Putamen (tissue), 1 donor: ENCODE results near the gene EYA3.

Source experiments
- DNase-seq: peaks from one replicate; pipeline ENCODE4 v3.0.0-alpha.2; 2016; ENCODE audit warnings: low spot score

The EYA3 gene

DNA sequence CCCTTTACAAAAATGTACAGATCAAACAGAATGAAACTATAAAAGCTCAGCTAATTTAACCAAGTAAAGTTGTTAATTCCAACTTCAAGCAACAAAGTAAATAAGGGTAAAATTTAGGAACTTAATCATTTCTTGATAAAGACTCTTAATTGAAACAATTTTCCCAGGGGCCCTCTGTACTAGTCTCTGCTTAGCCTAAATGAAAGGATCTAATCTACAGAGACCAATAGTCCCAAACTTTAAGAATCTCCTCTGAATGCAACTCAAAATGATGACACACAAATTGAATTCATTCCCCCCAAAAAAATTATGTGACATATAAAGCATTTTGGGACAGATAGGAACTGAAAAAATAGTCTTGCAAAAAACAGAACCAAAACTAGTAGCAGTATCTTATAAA, 16.6 kb downstream of the EYA3 start:
- DNase-seq = no peak

DNA sequence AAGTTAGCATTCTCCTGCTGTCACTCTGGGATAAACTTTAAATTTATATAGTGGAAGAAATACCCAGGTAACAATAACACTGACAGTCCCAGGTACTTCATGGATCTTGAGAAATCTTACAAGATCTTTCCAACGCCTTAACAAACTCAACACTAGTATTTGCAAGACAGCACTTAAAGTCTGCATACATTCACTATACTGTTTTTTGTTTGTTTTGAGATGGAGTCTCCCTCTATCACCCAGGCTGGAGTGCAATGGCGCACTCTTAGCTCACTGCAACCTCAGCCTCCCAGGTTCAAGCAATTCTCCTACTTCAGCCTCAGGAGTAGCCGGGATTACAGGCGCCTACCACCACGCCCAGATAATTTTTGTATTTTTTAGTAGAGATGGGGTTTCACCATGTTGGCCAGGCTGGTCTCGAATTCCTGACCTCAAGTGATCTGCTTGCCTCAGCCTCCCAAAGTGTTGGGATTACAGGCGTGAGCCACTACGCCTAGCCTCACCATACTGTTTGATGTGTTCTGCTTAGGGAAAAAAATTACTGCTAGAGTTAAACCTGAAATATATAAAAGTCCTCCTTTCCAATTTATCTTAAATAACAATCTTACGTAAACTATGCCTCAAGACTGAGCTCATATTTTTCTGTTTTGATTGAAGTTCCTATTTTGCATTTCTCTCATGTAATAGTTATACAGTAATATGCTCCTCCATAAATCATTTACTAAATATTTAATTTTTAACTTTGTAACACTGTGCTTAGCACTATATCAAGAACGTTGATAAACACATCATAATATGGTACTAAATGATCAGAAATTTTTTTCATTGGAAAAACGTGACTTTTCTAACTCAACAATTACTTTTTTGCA, 17.5 kb downstream of the EYA3 start:
- DNase-seq = no peak

DNA sequence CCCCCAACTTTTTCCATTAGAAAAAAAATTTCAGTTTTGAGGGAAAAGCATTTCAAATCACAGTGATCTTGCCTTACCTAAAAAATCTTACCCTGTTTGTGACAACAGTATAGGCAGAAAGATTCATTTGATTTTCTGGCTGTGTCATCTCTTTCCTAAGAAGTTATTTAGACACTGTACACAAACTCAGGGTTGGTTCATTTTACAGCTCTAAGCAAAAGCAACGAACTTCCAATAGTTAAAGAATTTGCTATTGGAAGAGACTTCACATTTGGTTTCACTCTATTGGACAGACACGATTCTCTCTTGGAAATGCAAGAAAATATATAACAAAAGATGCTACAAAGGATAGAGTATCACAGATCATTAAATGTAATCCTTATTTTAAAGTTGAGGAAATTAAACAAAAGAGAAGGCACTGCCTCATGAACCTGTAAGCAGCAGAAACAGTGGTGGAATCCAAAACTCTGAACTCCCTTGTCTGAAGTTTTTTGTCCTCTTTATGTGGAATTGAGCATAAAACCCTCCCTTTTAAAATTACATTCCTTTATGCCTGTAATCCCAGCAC, 20.8 kb downstream of the EYA3 start:
- no peak for DNase-seq

DNA sequence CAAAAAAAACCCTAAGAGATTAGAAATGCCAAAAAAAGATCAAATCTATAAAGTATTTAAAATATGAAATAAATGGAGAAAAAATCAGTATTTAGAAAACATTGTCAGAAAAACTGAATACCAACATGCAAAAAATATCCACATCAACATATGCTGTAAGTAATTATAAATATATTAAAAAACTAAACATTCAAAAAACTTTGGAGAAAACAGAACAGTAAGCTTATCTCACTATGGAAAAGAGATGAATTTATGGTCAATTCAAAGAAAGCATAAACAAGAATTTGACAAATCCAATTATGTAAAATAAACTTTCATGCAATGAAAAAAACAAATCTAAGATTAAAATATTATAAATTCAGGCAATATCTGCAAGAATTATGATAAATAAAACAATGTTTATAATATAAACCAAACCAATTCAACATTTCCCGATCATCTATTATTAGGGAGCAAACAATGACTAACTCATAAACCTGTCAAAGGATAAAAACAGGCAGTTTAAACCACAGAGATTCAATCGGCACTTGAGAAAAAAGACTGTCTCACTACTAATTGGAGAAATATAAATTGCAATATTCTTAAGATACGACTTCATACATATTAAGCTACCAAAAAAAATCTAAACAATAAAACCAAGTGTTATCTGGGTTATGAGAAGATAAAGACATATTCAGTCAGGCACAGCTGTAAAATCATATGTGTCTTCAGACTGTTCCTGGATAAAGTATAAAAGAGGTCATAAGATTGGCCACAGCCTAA, 21.8 kb downstream of the EYA3 start:
- DNase-seq = no peak

DNA sequence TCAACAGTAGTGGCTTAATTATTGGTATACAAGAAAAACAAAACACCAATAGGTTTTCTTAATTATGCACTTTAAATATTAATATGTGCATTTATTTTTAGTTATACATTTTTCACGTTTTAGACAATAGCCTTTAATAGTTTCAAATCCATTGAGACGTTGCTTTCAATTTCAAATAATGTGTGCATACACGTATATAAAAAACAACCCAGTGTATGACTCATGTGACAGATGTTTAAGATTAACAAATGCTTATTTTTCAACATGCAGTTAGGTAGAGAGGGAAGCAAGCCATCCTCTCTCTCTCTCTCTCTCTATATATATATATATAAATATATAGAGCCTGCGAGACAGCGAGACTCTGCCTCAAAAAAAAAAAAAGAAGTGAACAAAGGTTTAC, 24.3 kb downstream of the EYA3 start:
- no peak for DNase-seq

DNA sequence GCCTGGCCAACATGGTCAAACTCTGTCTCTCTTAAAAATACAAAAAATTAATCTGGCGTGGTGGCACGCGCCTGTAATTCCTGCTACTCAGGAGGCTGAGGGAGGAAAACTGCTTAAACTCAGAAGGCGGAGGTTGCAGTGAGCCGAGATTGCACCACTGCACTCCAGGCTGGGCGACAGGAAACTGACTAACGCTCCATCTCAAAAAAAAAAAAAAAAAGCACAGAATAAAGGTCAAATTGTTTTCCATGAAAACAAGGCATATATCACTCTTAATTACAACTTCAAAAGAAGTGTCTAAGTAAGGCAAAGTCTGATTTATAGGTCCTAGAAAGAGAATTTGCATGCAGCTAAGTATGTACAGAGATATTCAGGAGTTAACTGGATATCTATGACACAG, 25.6 kb downstream of the EYA3 start:
- DNase-seq = no peak

DNA sequence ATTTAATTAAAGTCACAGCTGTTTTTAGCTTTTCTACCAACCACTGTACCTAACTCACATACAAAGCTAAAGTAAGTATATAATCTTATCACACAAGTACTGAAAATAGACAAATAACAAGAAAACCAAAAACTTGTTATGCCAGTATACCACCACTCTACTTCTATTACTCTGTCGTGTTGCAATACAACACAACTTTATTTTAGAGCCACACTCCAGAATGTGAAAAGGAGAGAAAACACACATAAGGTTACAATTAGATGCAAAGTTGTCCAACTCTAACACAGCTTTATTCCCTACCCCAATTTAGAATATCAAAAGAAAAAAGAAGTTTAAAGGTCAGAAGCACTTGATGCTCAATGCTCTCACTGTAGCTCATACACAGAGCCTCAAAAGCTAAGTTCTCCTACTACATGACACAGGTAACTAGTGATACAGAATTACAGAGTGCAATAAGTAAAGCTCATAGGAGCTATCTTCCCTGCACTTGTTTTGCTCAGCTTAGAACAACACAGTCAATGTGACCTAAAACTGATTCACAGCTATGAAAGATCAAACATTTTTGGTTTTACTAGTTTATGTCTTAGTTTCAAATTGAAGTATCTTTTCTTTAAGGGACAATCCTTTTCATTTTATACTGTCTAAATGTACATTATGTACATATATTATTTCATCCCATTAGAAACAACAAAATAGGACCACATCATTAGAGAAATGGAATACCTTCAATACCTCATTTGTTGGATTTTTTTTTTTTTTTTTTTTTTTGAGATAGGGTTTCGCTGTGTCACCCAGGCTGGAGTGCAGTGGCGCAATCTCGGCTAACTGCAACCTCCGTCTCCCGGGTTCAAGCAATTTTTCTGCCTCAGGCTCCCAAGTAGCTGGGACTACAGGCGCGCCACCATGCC, 29.2 kb downstream of the EYA3 start:
- no peak for DNase-seq

DNA sequence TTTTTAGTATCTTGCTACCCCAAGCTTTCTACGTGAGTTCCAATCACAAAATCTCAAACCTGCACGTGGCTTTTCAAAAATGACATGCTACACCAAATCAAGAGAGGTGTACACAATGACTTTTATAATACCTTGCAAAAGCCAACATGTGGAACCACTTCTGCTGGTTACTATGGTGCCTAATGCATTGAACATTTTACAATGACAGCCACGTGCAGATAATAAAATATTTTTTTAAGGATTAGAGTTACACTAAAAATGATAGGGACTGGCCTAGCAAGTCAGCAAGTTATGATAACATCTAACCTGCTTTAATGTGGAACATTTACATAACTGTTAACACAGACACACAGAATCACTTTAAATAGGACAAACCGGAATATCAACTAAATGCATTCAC, 30.2 kb downstream of the EYA3 start:
- DNase-seq = no peak

DNA sequence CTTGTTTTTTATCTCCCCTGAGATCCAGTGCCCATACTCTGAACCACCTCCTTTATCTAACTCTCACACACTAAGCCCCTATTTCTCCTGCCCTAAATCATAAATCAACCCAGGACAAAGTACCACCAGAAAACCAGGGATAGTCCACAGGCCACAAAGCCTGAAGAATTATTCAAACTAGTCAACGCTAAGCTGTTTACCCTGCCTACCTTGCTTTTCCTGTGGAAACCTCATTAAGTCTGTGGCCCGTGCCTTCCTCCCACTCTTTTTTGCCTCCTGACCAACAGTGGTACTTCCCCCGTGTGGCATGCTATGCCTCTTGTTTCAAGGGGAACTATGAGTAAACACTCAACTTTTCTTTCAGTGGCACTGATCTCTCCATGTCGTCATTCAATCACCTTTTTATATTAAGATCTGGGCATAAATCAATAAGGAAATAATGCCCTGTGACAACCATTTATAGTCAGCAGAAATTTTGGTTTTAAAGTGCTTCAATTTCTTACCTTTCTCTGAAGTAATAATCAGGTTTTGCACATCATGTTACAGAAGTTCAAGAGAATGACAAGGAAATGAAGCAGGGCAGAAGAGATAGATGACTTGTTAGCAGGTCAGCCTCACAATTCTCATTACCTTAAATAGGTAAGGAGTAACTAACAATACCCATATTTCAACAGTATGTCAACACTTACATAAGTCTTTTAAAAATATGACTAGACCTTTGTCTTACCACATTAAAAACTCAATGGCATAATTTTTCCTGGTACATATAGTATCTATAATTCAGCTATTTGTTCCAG, 32.1 kb downstream of the EYA3 start:
- no peak for DNase-seq

DNA sequence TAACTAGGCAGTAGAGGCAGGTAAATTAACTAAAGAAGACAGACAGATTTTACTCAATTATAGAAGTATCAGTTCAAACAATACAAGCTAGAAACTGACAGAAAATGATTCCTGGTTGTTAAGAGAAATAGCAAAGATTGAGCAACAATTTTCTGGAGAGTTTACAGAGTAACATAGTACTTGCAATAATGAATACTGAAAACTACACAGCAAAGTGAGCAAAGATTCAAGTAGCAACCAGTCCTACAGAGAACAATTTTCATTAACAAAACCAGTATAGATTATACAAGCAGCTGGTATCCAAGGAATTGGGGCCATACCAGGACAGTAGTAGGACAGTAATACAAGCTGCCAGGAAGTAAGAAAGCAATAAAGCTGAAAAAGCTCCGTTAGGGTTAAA, 37.6 kb downstream of the EYA3 start:
- no peak for DNase-seq

DNA sequence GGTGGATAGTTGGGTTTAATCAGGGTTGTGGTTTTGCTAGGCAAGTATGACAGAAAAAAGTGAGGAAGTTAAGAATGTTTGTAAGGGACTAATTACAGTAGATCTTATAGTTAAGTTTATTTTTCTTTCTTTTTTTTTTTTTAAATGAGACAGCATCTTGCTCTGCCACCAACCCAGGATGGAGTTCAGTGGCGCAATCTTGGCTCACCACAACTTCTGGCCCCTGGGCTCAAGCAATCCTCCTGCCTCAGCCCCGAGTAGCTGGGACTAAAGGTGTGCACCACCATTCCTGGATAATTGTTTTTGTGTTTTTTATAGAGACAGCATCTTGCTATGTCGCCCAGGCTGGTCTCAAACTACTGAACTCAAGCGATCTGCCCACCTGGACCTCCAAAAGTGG, 41.7 kb downstream of the EYA3 start:
- no peak for DNase-seq

DNA sequence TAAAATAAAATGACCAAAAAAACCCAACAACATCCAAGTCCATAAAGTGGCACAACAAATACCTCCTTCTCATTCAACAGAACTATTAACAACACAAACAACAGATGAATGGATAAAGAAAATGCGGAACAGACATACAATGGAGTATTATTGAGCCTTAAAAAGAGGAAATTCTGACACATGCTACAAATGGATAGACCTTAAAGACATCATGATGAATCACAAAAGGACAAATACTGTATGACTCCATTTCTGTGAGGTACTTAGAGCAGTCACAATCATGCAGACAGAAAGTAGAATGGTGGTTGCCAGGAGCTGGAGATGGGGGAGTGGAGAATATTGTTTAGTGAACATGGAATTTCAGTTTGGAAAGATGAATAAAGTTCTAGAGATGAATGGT, 42.6 kb downstream of the EYA3 start:
- no peak for DNase-seq

DNA sequence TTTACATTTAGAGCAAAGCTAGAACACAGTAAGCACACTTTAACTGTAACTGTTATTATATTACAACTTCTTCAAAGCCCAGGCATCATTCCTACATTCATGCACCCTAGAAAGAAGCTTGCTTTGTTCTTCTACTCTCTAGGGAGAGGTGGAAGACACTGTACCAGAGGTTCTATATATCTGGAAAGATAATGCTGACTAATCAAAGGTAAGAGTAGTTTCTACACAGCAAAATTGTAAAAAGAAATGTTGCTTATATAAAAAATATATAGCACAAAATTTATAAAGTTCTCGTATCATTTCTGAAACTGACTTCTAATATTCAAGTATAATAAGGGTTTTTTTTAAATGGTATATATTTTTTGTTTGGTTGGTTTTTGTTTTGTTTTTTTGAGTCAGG, 44.0 kb downstream of the EYA3 start:
- no peak for DNase-seq

DNA sequence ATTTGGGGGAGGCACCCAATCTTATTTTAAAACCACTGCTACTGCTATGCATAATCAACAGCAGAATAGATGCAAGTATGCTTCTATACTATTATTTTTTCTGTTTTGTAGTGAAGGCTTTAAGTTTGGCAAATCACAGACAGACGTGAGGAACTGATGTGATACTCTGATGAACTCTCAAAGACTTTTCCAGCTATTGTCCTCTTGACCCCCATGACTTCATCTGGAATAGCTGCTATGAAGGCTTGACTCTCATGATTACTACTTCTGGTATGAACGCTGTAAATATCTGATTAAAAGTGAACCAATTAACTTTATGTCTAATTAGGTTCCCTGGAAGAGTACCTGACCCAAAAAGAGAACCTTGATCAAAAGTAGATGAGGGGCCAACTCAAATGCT, 49.1 kb downstream of the EYA3 start:
- no peak for DNase-seq

DNA sequence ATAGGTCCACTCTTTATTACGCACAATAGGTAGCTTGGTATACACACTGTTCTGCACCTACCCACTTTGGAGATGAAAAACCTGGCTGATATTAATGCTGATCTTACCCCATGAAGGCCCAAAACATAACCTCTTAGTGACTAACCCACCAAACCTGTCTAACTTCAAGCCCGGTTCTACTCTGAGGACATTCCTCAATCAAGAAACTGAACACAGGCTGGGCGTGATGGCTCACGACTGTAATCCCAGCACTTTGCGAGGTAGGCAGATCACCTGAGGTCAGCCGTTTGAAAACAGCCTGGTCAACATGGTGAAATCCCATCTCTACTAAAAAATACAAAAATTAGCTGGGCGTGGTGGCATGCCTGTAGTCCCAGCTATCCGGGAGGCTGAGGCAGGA, 50.5 kb downstream of the EYA3 start:
- DNase-seq = no peak

DNA sequence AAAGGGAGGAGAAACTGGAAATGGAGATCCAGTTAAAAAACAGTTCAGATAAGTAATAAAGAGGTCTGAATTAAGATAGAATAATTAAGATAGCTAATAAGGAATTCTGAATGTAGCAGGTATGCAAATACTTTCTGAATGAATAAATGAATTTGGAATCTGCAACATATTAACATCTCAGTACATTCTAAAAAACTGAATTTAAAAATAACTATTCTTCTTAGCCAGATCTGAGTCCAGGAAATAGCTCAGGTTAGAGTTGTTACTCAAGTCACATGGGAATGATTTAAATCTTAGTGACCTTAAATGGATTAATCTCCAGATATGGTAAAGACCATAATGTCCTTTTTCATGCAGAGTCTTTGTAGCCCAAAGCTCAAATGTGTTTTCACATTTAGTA, 51.2 kb downstream of the EYA3 start:
- DNase-seq = no peak

DNA sequence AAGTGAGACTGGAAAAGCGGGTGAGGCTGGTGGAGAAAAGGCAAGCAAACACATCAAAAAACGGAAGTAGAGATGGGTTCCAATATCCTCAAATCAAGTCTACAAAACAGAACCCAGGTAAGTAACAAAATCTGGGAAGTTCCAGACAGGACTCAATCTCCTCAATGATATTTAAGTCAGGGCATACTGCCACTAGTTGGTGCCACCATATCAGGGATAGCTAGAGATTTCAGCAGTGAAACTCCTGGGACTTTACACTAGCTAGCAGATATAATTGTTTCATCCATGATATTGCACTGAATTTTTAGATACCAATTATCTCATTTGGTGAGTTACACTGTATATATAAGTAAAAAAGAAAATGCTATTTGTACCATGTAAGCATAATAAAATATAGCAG, 52.0 kb downstream of the EYA3 start:
- no peak for DNase-seq

DNA sequence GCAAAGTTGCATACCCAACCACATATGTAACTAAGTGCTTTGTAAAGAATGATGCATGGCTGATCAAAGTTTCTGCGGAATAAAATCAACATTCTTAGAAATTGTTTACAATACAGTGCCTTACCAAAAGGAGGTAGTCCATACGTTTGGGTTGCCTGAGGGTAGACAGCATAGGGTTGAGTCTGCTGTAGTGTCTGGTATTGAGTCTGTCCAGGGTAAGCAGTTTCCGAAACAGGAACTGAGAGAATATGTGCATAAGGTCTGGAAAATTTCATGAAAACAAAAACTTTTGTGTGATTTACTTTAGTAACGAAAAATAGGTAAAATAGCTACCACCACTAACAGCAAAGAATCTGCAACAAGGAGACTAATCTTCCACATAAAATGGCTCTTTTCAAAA, 53.0 kb downstream of the EYA3 start:
- no peak for DNase-seq

DNA sequence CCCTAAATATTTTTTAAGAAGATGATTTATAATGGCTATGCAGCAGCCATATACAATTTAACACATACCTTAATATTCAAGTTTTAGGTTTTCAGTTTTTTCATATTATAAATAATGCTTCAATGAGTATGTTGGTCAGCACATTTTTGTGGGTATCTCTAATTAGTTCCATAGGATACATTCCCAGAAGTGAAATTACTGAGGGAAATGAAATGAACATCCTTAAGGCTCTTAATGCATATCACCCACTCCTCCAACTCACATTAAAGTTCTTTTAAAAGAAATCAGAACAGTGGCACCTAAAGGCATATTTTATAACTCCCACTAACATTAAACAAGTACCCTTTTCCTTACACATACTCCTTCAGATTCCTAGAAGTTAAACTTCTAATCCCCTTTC, 56.1 kb downstream of the EYA3 start:
- no peak for DNase-seq

DNA sequence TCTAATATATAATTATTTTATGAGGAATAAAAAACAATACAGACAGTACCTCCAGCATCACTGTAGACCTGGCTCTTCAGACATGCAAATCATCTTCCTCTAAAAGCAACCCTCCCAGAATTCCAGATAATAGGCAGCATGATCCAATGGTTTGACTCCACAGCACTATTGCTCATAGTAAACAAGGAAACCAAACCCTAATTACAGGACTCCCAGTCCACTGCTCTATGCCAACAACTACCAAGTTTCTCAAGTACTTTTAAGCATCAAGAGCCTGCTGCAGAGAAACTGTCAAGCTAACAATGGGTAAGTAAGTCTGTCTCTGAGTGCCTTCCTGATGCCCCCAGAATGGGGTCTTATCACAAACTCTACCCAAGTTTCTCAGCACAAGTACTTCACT, 57.2 kb downstream of the EYA3 start:
- no peak for DNase-seq

DNA sequence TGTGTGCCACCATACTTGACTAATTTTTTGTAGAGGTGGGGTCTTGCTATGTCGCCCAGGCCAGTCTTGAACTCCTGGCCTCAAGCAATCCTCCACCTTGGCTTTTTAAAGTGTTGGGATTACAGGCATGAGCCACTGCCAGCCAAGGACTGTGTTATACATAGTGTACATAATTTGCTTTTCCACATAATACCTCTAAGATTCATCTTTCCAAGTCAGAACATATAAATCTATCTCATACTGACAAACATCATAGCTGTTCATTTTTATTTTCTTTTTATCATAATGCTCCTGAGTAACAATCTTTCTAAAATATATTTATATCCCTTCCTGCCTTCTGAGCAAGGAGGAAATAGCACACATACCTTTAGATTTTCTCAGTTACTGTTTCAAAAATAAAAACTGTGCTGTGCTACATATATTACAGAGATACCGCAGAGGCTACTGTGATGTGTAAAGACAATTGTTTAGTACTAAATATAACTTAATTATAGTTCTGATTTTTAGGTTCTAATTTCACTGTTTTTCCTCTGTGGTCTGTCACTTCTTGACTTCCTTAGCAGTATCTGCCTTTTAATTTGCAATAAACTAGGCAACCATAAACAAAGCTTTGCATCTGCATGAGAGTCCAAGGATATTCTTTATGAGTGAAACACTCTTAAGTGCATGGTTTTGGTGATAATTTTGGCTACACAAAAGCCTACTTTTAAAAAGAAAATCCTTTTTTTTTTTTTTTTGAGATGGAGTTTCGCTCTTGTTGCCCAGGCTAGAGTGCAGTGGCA, 59.3 kb downstream of the EYA3 start:
- no peak for DNase-seq
